Trophoblast cell (in vitro differentiated cells and primary cell): Measurements from ENCODE around the gene IFNLR1. TPM values are rescaled to one million over a fixed set of nuclear protein-coding genes. Genes with fewer than 3 reads are reported as not detected.

Experiments used
- DNase-seq, 2 donors: peaks; one replicate each; pipeline ENCODE4 v3.0.0-alpha.2; 2016
- H2AFZ ChIP-seq: 2 replicates; pipeline ENCODE4 v1.6.1; 2013; ENCODE audit warnings: low read length, moderate library complexity, mild to moderate bottlenecking; ENCODE audit not compliant: insufficient read depth, poor library complexity
- H2AK5ac ChIP-seq: 2 replicates; pipeline ENCODE4 v1.6.1; 2013; ENCODE audit warnings: mild to moderate bottlenecking, low read length
- H2BK120ac ChIP-seq: 2 replicates; pipeline ENCODE4 v1.6.1; 2013; ENCODE audit warnings: low read length, mild to moderate bottlenecking, moderate library complexity; ENCODE audit not compliant: insufficient read depth, poor library complexity
- H2BK12ac ChIP-seq: 2 replicates; pipeline ENCODE4 v1.6.1; 2013; ENCODE audit warnings: mild to moderate bottlenecking, low read length, moderate library complexity
- H2BK5ac ChIP-seq: 2 replicates; pipeline ENCODE4 v1.6.1; 2013; ENCODE audit warnings: low read length, low read depth, moderate library complexity, mild to moderate bottlenecking; ENCODE audit not compliant: poor library complexity
- H3K14ac ChIP-seq: 2 replicates; pipeline ENCODE4 v1.6.1; 2013; ENCODE audit warnings: mild to moderate bottlenecking, low read length
- H3K18ac ChIP-seq: 2 replicates; pipeline ENCODE4 v1.6.1; 2013; ENCODE audit warnings: mild to moderate bottlenecking, low read length
- H3K23ac ChIP-seq: 2 replicates; pipeline ENCODE4 v1.6.1; 2013; ENCODE audit warnings: low read length
- H3K27ac ChIP-seq: 2 replicates; pipeline ENCODE4 v1.5.1; 2013; ENCODE audit warnings: low read depth, mild to moderate bottlenecking, inconsistent platforms, low read length, moderate library complexity
- H3K27me3 ChIP-seq: 2 replicates; pipeline ENCODE4 v1.6.1; 2013; ENCODE audit warnings: inconsistent platforms, mild to moderate bottlenecking, low read length, moderate library complexity; ENCODE audit not compliant: insufficient read depth
- H3K36me3 ChIP-seq, 2 experiments: 1 replicate in 1 of 2; 2 replicates in 1 of 2; pipeline ENCODE4 v1.6.1; 2013; ENCODE audit warnings: low read length in 2 of 2, mild to moderate bottlenecking in 2 of 2, moderate library complexity in 1 of 2; ENCODE audit not compliant: insufficient read depth in 2 of 2, control insufficient read depth in 1 of 2
- H3K4ac ChIP-seq: 2 replicates; pipeline ENCODE4 v1.6.1; 2013; ENCODE audit warnings: low read depth, mild to moderate bottlenecking, low read length, moderate library complexity
- H3K4me1 ChIP-seq, 2 experiments: 1 replicate in 1 of 2; 2 replicates in 1 of 2; pipeline ENCODE4 v1.6.1; 2013; ENCODE audit warnings: low read length in 2 of 2, mild to moderate bottlenecking in 2 of 2, moderate library complexity in 1 of 2; ENCODE audit not compliant: insufficient read depth in 2 of 2, control insufficient read depth in 1 of 2
- H3K4me2 ChIP-seq: 2 replicates; pipeline ENCODE4 v1.6.1; 2013; ENCODE audit warnings: inconsistent platforms, mild to moderate bottlenecking, low read length, moderate library complexity
- H3K4me3 ChIP-seq: 2 replicates; pipeline ENCODE4 v1.5.1; 2013; ENCODE audit warnings: mild to moderate bottlenecking, low read depth, low read length, inconsistent platforms
- H3K79me1 ChIP-seq: one replicate; pipeline ENCODE4 v1.6.1; 2013; ENCODE audit warnings: low read length
- H3K79me2 ChIP-seq: 2 replicates; pipeline ENCODE4 v1.6.1; 2013; ENCODE audit warnings: low read length, mild to moderate bottlenecking; ENCODE audit not compliant: control insufficient read depth, insufficient read depth, poor library complexity
- H3K9ac ChIP-seq: 2 replicates; pipeline ENCODE4 v1.6.1; 2013; ENCODE audit warnings: mild to moderate bottlenecking, low read length
- H3K9me3 ChIP-seq: 2 replicates; pipeline ENCODE4 v1.6.1; 2013; ENCODE audit warnings: low read depth, mild to moderate bottlenecking, control low read depth, inconsistent platforms, low read length; ENCODE audit not compliant: insufficient read depth
- H4K12ac ChIP-seq: 2 replicates; pipeline ENCODE4 v1.6.1; 2013; ENCODE audit warnings: low read depth, mild to moderate bottlenecking, low read length, moderate library complexity
- H4K8ac ChIP-seq: 2 replicates; pipeline ENCODE4 v1.6.1; 2013; ENCODE audit warnings: low read depth, mild to moderate bottlenecking, low read length, moderate library complexity
- H4K91ac ChIP-seq: one replicate; pipeline ENCODE4 v1.6.1; 2013; ENCODE audit warnings: low read depth, mild to moderate bottlenecking, low read length, moderate library complexity
- WGBS: extraction: QIAGEN DNeasy Blood & Tissue Kit; methylation state at CpG from one replicate; pipeline ENCODE4 v1.1.7; 2013; ENCODE audit warnings: missing lambda C conversion rate; ENCODE audit not compliant: insufficient read length, insufficient coverage; ENCODE audit errors: extremely low coverage; 5-methylcytosine and 5-hydroxymethylcytosine counted together
- polyA plus RNA-seq: library from polyadenylated mRNA; stranded (reverse); fragments of 200-250 nt; gene quantifications from 2 replicates; pipeline ENCODE4 v1.2.3, GENCODE V29; 2013

Gene IFNLR1
- polyA plus RNA-seq, result 3.1 and 3.5 TPM in 2 replicates

GRCh38 chr1:24186993-24187790 lies at the start of gene IFNLR1:
IFNLR1 (minus strand) TSS chr1:24187289; CDS start chr1:24187248, 41 bp downstream.
- peak within 1 kb of the TSS; percentile 66 for H3K14ac ChIP-seq
- peak within 1 kb of the TSS; percentile 41 for H2BK5ac ChIP-seq
- peak within 1 kb of the TSS; percentile 81 for H4K91ac ChIP-seq
- peak within 1 kb of the TSS; percentile 92 for H2AFZ ChIP-seq
- peak within 1 kb of the TSS; percentile 82 for H2BK120ac ChIP-seq
- no peaks in the 10 kb centered on the region for H3K9me3 ChIP-seq
- H3K18ac ChIP-seq, result peak within 1 kb of the TSS; percentile 82
- H4K12ac ChIP-seq, result peak within 1 kb of the TSS; percentile 70
- no peak within 1 kb of the TSS for H2AK5ac ChIP-seq
- peak within 1 kb of the TSS; percentile 71 for H3K4me3 ChIP-seq
- H3K4me2 ChIP-seq, result peak within 1 kb of the TSS; percentile 85
- H3K79me2 ChIP-seq, result peaks cover 3% of the 10 kb centered on the region
- peak within 1 kb of the TSS; percentile 64 for H3K9ac ChIP-seq
- H3K79me1 ChIP-seq, result peaks cover 6% of the 10 kb centered on the region
- H3K36me3 ChIP-seq, result no peaks in the 10 kb centered on the region
- peak; percentile 31 to 60 for DNase-seq
- peak within 1 kb of the TSS; percentile 97 for H4K8ac ChIP-seq
- H3K27ac ChIP-seq, result peak within 1 kb of the TSS; percentile 16
- no peak within 1 kb of the TSS for H3K23ac ChIP-seq
- H3K4me1 ChIP-seq, result peaks cover 6 to 9% of the 10 kb centered on the region in 2 experiments
- WGBS, result no CpG with 5 or more reads among the region's 74 CpGs
- peak within 1 kb of the TSS; percentile 87 for H3K4ac ChIP-seq
- H2BK12ac ChIP-seq, result peak within 1 kb of the TSS; percentile 15
- no peaks in the 10 kb centered on the region for H3K27me3 ChIP-seq

GRCh38 chr1:24235921-24236788 lies 49.1 kb upstream of the IFNLR1 start:
- Histone ChIP-seq H2BK5ac (no peak overlapping the region), H3K27me3 (no peaks in the 10 kb centered on the region), H2BK12ac (no peak overlapping the region), H3K9ac (no peak overlapping the region), H3K4me1 (peaks cover 5 to 6% of the 10 kb centered on the region in 2 experiments), H3K27ac (no peak overlapping the region), H2AFZ (peak overlapping the region; percentile 13), H3K14ac (no peak overlapping the region), H3K4me3 (no peak overlapping the region), H4K91ac (no peak overlapping the region), H3K9me3 (peaks cover 2% of the 10 kb centered on the region), H3K79me1 (no peaks in the 10 kb centered on the region), H3K4ac (no peak overlapping the region), H3K4me2 (no peak overlapping the region), H3K23ac (no peak overlapping the region), H4K8ac (peak overlapping the region; percentile 21), H3K18ac (no peak overlapping the region), H2AK5ac (no peak overlapping the region), H3K36me3 (no peaks in the 10 kb centered on the region), H2BK120ac (no peak overlapping the region), H4K12ac (no peak overlapping the region), H3K79me2 (no peaks in the 10 kb centered on the region)
- WGBS, result no CpG with 5 or more reads among the region's 17 CpGs
- DNase-seq, result peak; percentile 63 to 76

GRCh38 chr1:24233684-24234600 lies 46.9 kb upstream of the IFNLR1 start:
- H3K4me2 ChIP-seq, result no peak overlapping the region
- no peak overlapping the region for H3K4me3 ChIP-seq
- H3K9me3 ChIP-seq, result peaks cover 2% of the 10 kb centered on the region
- no CpG with 5 or more reads among the region's 9 CpGs for WGBS
- H3K18ac ChIP-seq, result no peak overlapping the region
- H3K4me1 ChIP-seq, result peaks cover 5 to 6% of the 10 kb centered on the region in 2 experiments
- no peak overlapping the region for H4K12ac ChIP-seq
- H2BK120ac ChIP-seq, result no peak overlapping the region
- no peak overlapping the region for H3K14ac ChIP-seq
- no peak overlapping the region for H4K91ac ChIP-seq
- H3K27ac ChIP-seq, result no peak overlapping the region
- no peaks in the 10 kb centered on the region for H3K36me3 ChIP-seq
- H2BK12ac ChIP-seq, result no peak overlapping the region
- H4K8ac ChIP-seq, result no peak overlapping the region
- no peak overlapping the region for H2AK5ac ChIP-seq
- H3K23ac ChIP-seq, result no peak overlapping the region
- no peak for DNase-seq
- no peak overlapping the region for H3K4ac ChIP-seq
- no peak overlapping the region for H2BK5ac ChIP-seq
- H3K9ac ChIP-seq, result no peak overlapping the region
- no peaks in the 10 kb centered on the region for H3K27me3 ChIP-seq
- no peak overlapping the region for H2AFZ ChIP-seq
- H3K79me1 ChIP-seq, result no peaks in the 10 kb centered on the region
- no peaks in the 10 kb centered on the region for H3K79me2 ChIP-seq

GRCh38 chr1:24231701-24232100 lies 44.6 kb upstream of the IFNLR1 start:
- H3K23ac ChIP-seq, result no peak overlapping the region

More at GRCh38 chr1:24231701-24232100, 44.6 kb upstream of the IFNLR1 start:
- peaks cover 2% of the 10 kb centered on the region for H3K9me3 ChIP-seq
- H3K27ac ChIP-seq, result no peak overlapping the region
- no peaks in the 10 kb centered on the region for H3K79me1 ChIP-seq
- no peak overlapping the region for H4K91ac ChIP-seq
- no peak for DNase-seq
- no peak overlapping the region for H4K8ac ChIP-seq
- H3K36me3 ChIP-seq, result no peaks in the 10 kb centered on the region
- no peak overlapping the region for H4K12ac ChIP-seq
- H3K14ac ChIP-seq, result no peak overlapping the region
- no peak overlapping the region for H2AK5ac ChIP-seq
- H3K4me1 ChIP-seq, result peaks cover 2 to 6% of the 10 kb centered on the region in 2 experiments
- H2BK5ac ChIP-seq, result no peak overlapping the region
- H2BK12ac ChIP-seq, result no peak overlapping the region
- WGBS, result no CpG with 5 or more reads among the region's 3 CpGs
- H2BK120ac ChIP-seq, result no peak overlapping the region
- H3K4ac ChIP-seq, result no peak overlapping the region
- no peak overlapping the region for H2AFZ ChIP-seq
- H3K4me3 ChIP-seq, result no peak overlapping the region
- no peak overlapping the region for H3K9ac ChIP-seq
- H3K18ac ChIP-seq, result no peak overlapping the region
- H3K4me2 ChIP-seq, result no peak overlapping the region
- H3K27me3 ChIP-seq, result no peaks in the 10 kb centered on the region
- no peaks in the 10 kb centered on the region for H3K79me2 ChIP-seq
